Activated B cell treated with CpG ODN at 0.5 μM for 24 hours (primary cell): Measurements from ENCODE around the gene TMEM91. TPM values are rescaled to one million over a fixed set of nuclear protein-coding genes. Genes with fewer than 3 reads are reported as not detected.

Experiments
- ATAC-seq: fragments of 200-7000 bp; cut with Tn5 transposase; one replicate; pipeline ENCODE4 v1.10.0; 2021; ENCODE audit warnings: low read depth, mild to moderate bottlenecking, moderate library complexity
- CTCF ChIA-PET: fragments of 350-600 bp; sonication (Branson Sonifier 250); formaldehyde crosslinking; loops from one replicate; lab custom pipeline; 2021; ENCODE audit warnings: antibody characterized with exemption; lab: Charles Lee
- POLR2A ChIA-PET: fragments of 350-600 bp; sonication (Branson Sonifier 250); formaldehyde crosslinking; loops from one replicate; lab custom pipeline; 2021; ENCODE audit warnings: antibody characterized with exemption; lab: Charles Lee
- DNase-seq: peaks from one replicate; pipeline ENCODE4 v3.0.0; 2022
- H3K27ac Mint-ChIP-seq: one replicate; pipeline ENCODE4 v1.8.0; 2020; ENCODE audit warnings: mixed read lengths
- H3K27me3 Mint-ChIP-seq: one replicate; pipeline ENCODE4 v1.8.0; 2021; ENCODE audit warnings: mixed read lengths
- H3K36me3 Mint-ChIP-seq: one replicate; pipeline ENCODE4 v1.8.0; 2021; ENCODE audit warnings: low read depth, mixed read lengths
- H3K4me1 Mint-ChIP-seq: one replicate; pipeline ENCODE4 v1.8.0; 2021; ENCODE audit warnings: mixed read lengths
- H3K4me3 Mint-ChIP-seq: one replicate; pipeline ENCODE4 v1.8.0; 2020; ENCODE audit warnings: mild to moderate bottlenecking, mixed read lengths
- H3K9me3 Mint-ChIP-seq: one replicate; pipeline ENCODE4 v1.8.0; 2020; ENCODE audit warnings: mixed read lengths
- CTCF ChIP-seq: fragments of 200-600 bp; IDR thresholded peaks from one replicate; pipeline ENCODE4 v1.8.0; 2022; ENCODE audit warnings: antibody characterized with exemption, mild to moderate bottlenecking
- intact Hi-C: fragments of 100-400 bp; cut with micrococcal nuclease; formaldehyde crosslinking; loops from one replicate; pipeline ENCODE4 v1.15.1; 2024
- total RNA-seq: library from RNA; stranded (reverse); gene quantifications from 2 replicates; pipeline ENCODE4 v1.2.3, GENCODE V29; 2022

TMEM91 gene
- total RNA-seq, 1 donor from 2014 or later: 4.6 TPM

- TF ChIP-seq CTCF: peak; percentile 66
- Mint-ChIP-seq H3K36me3 (peaks cover 20% of the 10 kb centered on the region), H3K4me1 (peaks cover 44% of the 10 kb centered on the region), H3K27ac (peak within 1 kb of the TSS; percentile 96), H3K9me3 (no peaks in the 10 kb centered on the region), H3K27me3 (no peaks in the 10 kb centered on the region), H3K4me3 (peak within 1 kb of the TSS; percentile 100)
- intact Hi-C loops: loop anchor here (1.0 to 5.0 kb wide), 8 partner anchors 10 to 911 kb away; partner anchors contain the start of genes BCKDHA, COQ8B, DMAC2 and EXOSC5
- peak; percentile 92 for DNase-seq
- POLR2A ChIA-PET: interaction anchor here (0.7 to 6.9 kb wide), 10 partner anchors 11 to 604 kb away, joined by 3 to 119 read pairs (median 22); partner anchors contain the start of genes ACTMAP, B9D2, CCDC97 and DMAC2
- CTCF ChIA-PET: interaction anchor here (1.4 to 5.4 kb wide), 6 partner anchors 11 to 149 kb away, joined by 3 to 38 read pairs (median 5); partner anchors contain the start of gene B9D2
- ATAC-seq: peak; percentile 70
Observed at GRCh38 chr19:41353466-41354342, 22.6 kb upstream of the TMEM91 start, which contains the start of gene TGFB1. Gene TGFB1 (minus strand): TSS chr19:41353922. CDS start chr19:41353044, 878 bp downstream.

GRCh38 chr19:41354343-41354953 lies 21.9 kb upstream of the TMEM91 start:
- no peak for TF ChIP-seq CTCF
- no peak for ATAC-seq
- peaks cover 15% of the 10 kb centered on the region for H3K36me3 Mint-ChIP-seq
- no peak for DNase-seq
- intact Hi-C loops: loop anchor here (1.0 to 5.0 kb wide), 5 partner anchors 9 to 912 kb away; partner anchors contain the start of genes COQ8B, DMAC2, ITPKC and SERTAD3
- ChIA-PET CTCF (interaction anchor here (1.0 to 5.4 kb wide), 5 partner anchors 10 to 94 kb away, joined by 3 to 38 read pairs (median 3); partner anchors contain the start of gene B9D2), POLR2A (interaction anchor here (2.6 to 6.9 kb wide), 3 partner anchors 9 to 91 kb away, joined by 19 to 119 read pairs (median 43); partner anchors contain the start of genes B9D2 and HNRNPUL1)
- H3K4me3 Mint-ChIP-seq: peak overlapping the region; percentile 74
- no peaks in the 10 kb centered on the region for H3K27me3 Mint-ChIP-seq
- peaks cover 36% of the 10 kb centered on the region for H3K4me1 Mint-ChIP-seq
- H3K9me3 Mint-ChIP-seq: no peaks in the 10 kb centered on the region
- peak overlapping the region; percentile 88 for H3K27ac Mint-ChIP-seq

GRCh38 chr19:41355035-41355434 lies 21.3 kb upstream of the TMEM91 start:
- POLR2A ChIA-PET: interaction anchor here (0.5 to 6.9 kb wide), 4 partner anchors 9 to 47 kb away, joined by 3 to 119 read pairs (median 14); partner anchors contain the start of gene B9D2
- Mint-ChIP-seq H3K9me3 (no peaks in the 10 kb centered on the region), H3K4me1 (peaks cover 31% of the 10 kb centered on the region), H3K27ac (peak overlapping the region; percentile 42), H3K36me3 (peaks cover 15% of the 10 kb centered on the region), H3K4me3 (peak overlapping the region; percentile 1), H3K27me3 (no peaks in the 10 kb centered on the region)
- no peak for DNase-seq
- TF ChIP-seq CTCF: no peak
- no peak for ATAC-seq
- intact Hi-C loops: no loop called here
- CTCF ChIA-PET: interaction anchor here (1.0 to 5.4 kb wide), 6 partner anchors 9 to 93 kb away, joined by 3 to 38 read pairs (median 3); partner anchors contain the start of gene B9D2

- Mint-ChIP-seq H3K9me3 (no peaks in the 10 kb centered on the region), H3K27ac (no peak overlapping the region), H3K4me3 (no peak overlapping the region), H3K36me3 (peaks cover 14% of the 10 kb centered on the region), H3K4me1 (peaks cover 26% of the 10 kb centered on the region), H3K27me3 (no peaks in the 10 kb centered on the region)
- ATAC-seq (no peak), DNase-seq (no peak)
- no peak for TF ChIP-seq CTCF
- POLR2A ChIA-PET: interaction anchor here (0.7 to 6.9 kb wide), 4 partner anchors 8 to 47 kb away, joined by 3 to 119 read pairs (median 12); partner anchors contain the start of gene B9D2
- intact Hi-C loops: no loop called here
- CTCF ChIA-PET: interaction anchor here (1.0 to 5.4 kb wide), 4 partner anchors 9 to 93 kb away, joined by 3 to 38 read pairs (median 4); partner anchors contain the start of gene B9D2
Observed at GRCh38 chr19:41355802-41356201, 20.5 kb upstream of the TMEM91 start.
